22Rv1 (cell line): ENCODE measurements around the gene RUNX3.

Experiments
- H3K27ac ChIP-seq: fragments of 450-650 bp; 2 replicates; pipeline ENCODE4 v1.5.1; 2017
- ZFX ChIP-seq: fragments of 450-650 bp; IDR thresholded peaks from 2 replicates; pipeline ENCODE4 v1.6.1; 2017; ENCODE audit warnings: antibody characterized with exemption, borderline replicate concordance
- TF ChIP-seq, protein P1 (sequence below): fragments of 450-650 bp; IDR thresholded peaks from 2 replicates; pipeline ENCODE4 v1.5.1; 2017; ENCODE audit warnings: mild to moderate bottlenecking

RUNX3 gene

DNA sequence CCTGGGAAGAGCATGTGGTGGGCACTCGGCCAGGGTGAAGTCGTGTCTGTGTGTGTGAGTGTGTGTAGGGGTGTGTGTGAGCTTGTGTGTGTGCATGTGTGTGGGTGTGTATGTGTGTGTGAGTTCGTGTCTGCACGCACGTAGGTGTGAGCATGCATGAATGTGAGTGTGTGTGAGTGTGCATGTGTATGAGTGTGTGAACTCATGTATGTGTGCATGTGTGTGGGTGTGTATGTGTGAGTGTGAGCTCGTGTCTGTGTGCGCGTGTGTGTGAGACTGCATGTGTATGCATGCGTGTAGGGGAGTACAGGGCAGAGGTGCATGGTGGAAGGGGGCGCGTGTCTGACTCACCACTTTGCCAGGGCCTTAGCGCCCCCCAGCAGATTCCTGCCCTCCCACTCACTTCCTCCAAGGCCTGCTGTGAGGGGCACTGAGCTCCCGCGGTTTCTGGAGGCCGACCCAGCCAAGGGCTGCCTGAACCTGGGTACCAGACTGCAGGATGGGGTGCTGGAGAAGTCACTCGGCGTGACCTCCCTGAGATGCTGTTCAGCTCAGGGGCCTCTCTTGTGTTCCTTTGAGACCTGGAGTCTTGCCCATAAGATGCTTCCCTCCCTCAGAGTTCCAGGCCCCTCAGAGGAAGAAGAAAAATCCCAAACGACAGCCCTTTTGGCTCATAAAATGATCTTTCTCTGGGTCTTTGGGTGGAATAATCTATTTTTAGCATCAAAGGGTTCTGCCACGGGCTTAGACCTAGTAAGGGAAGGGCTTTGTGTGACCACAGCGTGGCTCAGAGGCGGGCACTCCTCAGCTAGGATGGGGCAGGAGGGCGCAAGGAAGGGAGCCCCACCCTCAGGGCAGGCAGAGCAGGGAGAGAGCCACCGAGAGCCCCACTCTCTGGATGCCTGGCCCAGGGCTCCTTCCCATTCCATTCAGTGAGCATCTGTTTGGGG, 41.1 kb upstream of the RUNX3 start:
- no peak overlapping the region for H3K27ac ChIP-seq
- TF ChIP-seq, protein P1, sequence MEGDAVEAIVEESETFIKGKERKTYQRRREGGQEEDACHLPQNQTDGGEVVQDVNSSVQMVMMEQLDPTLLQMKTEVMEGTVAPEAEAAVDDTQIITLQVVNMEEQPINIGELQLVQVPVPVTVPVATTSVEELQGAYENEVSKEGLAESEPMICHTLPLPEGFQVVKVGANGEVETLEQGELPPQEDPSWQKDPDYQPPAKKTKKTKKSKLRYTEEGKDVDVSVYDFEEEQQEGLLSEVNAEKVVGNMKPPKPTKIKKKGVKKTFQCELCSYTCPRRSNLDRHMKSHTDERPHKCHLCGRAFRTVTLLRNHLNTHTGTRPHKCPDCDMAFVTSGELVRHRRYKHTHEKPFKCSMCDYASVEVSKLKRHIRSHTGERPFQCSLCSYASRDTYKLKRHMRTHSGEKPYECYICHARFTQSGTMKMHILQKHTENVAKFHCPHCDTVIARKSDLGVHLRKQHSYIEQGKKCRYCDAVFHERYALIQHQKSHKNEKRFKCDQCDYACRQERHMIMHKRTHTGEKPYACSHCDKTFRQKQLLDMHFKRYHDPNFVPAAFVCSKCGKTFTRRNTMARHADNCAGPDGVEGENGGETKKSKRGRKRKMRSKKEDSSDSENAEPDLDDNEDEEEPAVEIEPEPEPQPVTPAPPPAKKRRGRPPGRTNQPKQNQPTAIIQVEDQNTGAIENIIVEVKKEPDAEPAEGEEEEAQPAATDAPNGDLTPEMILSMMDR = no peak
- no peak for TF ChIP-seq ZFX

DNA sequence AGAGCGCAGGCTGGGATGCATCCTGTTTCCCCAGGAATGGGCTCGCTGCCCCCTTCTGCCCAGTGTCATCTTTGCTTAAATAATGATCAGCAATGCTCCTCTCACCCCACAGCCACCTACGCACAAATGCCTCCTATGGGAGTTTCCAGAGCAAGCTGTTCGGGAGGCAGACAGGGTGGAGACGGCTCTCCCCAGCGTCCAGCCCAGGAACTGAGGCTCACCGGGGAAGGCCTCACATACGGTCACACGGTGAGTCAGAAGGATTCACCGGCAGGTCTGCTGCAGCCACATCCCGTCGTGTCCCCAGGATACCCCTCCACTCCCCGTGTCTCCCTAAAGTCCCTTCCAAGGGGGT, 40.3 kb upstream of the RUNX3 start:
- no peak for TF ChIP-seq ZFX
- TF ChIP-seq, protein P1 = no peak
- H3K27ac ChIP-seq = no peak overlapping the region

DNA sequence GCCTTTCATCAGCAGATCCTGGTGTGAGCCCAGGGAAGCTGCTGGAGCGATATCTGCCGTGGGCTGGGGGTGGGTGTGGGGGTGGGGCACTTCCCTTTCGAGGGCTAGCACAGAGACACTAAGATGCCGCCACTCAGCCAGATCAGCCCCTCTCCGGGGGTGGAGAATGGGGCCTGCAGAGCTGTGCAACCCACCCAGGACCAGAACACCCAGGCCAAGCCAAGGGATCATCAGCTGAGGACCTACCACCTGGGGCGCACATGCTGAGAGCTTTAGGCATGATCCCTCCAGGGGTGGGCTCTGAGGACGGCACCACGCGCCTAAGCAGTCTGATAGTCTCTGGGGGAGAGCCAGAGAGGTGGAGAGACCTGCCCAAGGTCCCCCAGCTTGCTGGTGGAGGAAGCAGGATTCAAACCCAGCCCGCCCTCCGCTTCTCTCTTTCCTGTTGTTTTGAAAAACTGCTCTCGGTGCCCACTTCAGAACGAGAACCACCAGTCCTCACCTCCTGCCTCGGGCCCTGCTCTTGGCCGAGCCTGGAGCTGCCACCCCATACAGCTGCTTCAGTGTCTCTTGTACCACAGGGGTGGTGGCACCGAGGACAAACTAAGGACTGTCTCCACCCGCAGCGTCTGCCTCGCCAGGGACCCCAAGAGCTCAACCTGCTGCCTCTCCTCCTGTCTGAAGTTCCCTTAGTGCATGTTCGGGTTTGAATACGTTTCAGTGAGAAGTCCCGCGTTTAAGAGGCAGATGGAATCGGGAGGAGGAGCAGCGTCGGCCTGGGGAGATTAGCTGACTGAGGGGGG, 39.7 kb upstream of the RUNX3 start:
- no peak for TF ChIP-seq ZFX
- TF ChIP-seq, protein P1 = no peak
- no peak overlapping the region for H3K27ac ChIP-seq

DNA sequence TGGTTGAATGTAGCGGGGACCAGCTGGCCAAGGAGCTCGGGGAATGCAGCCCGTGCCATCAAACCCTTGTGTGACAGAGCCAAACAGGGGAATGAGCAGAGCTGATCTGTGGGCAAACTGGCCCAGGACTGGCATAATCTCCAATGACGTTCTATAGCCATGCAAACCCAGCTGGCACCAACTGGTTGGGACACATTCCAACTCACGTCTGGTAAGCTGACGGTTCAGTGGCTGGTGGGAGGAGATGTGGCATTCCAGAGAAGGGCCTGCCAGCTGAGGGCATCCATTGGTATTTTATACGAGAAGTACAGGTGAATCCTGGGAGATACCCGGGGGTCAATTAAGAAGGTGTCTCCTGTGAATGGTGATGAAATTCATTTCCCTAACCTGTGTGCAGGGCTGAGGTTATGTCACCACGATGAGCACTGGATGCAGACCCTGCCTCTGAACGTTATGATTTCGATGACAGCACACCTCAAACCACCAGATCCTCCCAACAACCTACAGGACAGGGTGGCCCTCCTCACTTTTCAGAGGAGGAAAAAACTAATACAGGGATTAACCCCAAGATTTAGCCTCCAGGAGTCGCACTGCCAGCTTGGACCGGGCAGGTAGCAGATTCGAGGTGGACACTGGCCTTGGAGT, 39.0 kb upstream of the RUNX3 start:
- H3K27ac ChIP-seq = no peak overlapping the region
- TF ChIP-seq, protein P1 = no peak
- no peak for TF ChIP-seq ZFX

DNA sequence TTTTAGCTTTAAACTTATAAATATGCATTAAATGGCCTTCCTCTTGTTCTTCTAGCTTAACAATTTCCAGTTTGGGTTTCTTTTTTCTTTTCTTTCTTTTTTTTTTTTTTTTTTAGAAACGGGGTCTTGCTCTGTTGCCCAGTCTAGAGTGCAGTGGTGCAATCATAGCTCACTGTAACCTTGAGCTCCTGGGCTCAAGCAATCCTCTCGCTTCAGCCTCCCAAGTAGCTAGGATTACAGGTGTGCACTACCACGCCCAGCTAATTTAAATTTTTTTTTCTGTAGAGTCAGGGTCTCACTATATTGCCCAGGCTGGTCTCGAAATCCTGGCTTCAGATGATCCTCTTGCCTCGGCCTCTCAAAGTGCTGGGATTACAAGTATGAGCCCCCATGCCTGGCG, 37.9 kb upstream of the RUNX3 start:
- H3K27ac ChIP-seq = no peak overlapping the region
- TF ChIP-seq ZFX = no peak
- TF ChIP-seq, protein P1 = no peak

DNA sequence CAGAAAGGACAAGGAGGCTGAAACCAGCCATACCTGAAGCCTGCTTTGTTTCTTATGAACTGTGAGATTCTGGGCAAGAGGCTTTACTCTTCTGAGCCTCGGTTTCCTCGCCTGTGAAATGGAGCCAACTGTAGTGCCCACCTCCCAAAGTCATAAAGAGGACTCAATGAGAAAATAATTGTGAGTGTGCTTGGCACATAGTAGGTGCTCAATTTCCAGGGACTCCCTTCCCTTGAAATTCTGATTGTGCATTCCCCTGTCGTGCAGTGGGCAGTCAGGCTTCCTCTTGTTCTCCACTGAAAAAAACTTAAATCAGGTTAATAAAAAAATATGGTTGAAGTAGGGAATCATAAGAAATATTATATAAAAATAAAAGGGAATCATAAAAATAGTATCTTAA, 37.5 kb upstream of the RUNX3 start:
- TF ChIP-seq ZFX = no peak
- TF ChIP-seq, protein P1 = no peak
- no peak overlapping the region for H3K27ac ChIP-seq
